Mesenchymal stem cell (in vitro differentiated cells and primary cell): ENCODE results near the gene KDM5A.

Experiments used
- DNase-seq: peaks from one replicate; pipeline ENCODE4 v3.0.0-alpha.2; 2013
- H2AFZ ChIP-seq: one replicate; pipeline ENCODE4 v1.6.1; 2013; ENCODE audit warnings: low read depth, mild to moderate bottlenecking, control low read depth, inconsistent platforms, low read length, moderate library complexity
- H2AK5ac ChIP-seq: 2 replicates; pipeline ENCODE4 v1.6.1; 2013; ENCODE audit warnings: low read length, moderate library complexity, mild to moderate bottlenecking, inconsistent platforms; ENCODE audit not compliant: severe bottlenecking
- H2BK120ac ChIP-seq: one replicate; pipeline ENCODE4 v1.6.1; 2013; ENCODE audit warnings: low read depth, mild to moderate bottlenecking, inconsistent platforms, low read length, moderate library complexity
- H2BK12ac ChIP-seq, 2 experiments: one replicate each; pipeline ENCODE4 v1.6.1; 2013; ENCODE audit warnings: inconsistent platforms in 2 of 2, low read length in 2 of 2, mild to moderate bottlenecking in 2 of 2, moderate library complexity in 2 of 2, control low read depth in 1 of 2
- H2BK15ac ChIP-seq: one replicate; pipeline ENCODE4 v1.6.1; 2013; ENCODE audit warnings: mild to moderate bottlenecking, low read depth, inconsistent platforms; ENCODE audit not compliant: poor library complexity, severe bottlenecking
- H2BK5ac ChIP-seq: 2 replicates; pipeline ENCODE4 v1.6.1; 2013; ENCODE audit warnings: low read depth, mild to moderate bottlenecking, low read length, control low read depth, inconsistent platforms; ENCODE audit not compliant: poor library complexity, severe bottlenecking
- H3K14ac ChIP-seq, 2 experiments: one replicate each; pipeline ENCODE4 v1.6.1; 2013; ENCODE audit warnings: inconsistent platforms in 2 of 2, low read length in 2 of 2, control low read depth in 1 of 2, mild to moderate bottlenecking in 1 of 2, moderate library complexity in 1 of 2
- H3K18ac ChIP-seq, 2 experiments: one replicate each; pipeline ENCODE4 v1.6.1; 2013; ENCODE audit warnings: inconsistent platforms in 2 of 2, low read length in 2 of 2, control low read depth in 1 of 2, low read depth in 1 of 2, mild to moderate bottlenecking in 1 of 2
- H3K23ac ChIP-seq, 2 experiments: one replicate each; pipeline ENCODE4 v1.6.1; 2013; ENCODE audit warnings: inconsistent platforms in 2 of 2, low read length in 2 of 2, mild to moderate bottlenecking in 2 of 2, moderate library complexity in 2 of 2, control low read depth in 1 of 2
- H3K27ac ChIP-seq: 2 replicates; pipeline ENCODE4 v1.5.1; 2013; ENCODE audit warnings: mild to moderate bottlenecking, moderate library complexity, low read length, control low read depth, inconsistent platforms; ENCODE audit not compliant: poor library complexity, severe bottlenecking
- H3K27me3 ChIP-seq, 2 experiments: 2 replicates each; pipeline versions ENCODE4 v1.6.1 to v1.7.0; 2013; ENCODE audit warnings: low read length in 2 of 2, mild to moderate bottlenecking in 2 of 2, moderate library complexity in 2 of 2, control low read depth in 1 of 2, inconsistent platforms in 1 of 2; ENCODE audit not compliant: control insufficient read depth in 1 of 2, insufficient read depth in 1 of 2
- H3K36me3 ChIP-seq, 2 experiments: 2 replicates each; pipeline versions ENCODE4 v1.6.1 to v1.7.0; 2013; ENCODE audit warnings: low read length in 2 of 2, control low read depth in 1 of 2, inconsistent platforms in 1 of 2, low read depth in 1 of 2, mild to moderate bottlenecking in 1 of 2; ENCODE audit not compliant: insufficient read depth in 2 of 2, control insufficient read depth in 1 of 2
- H3K4ac ChIP-seq, 2 experiments: one replicate each; pipeline ENCODE4 v1.6.1; 2013; ENCODE audit warnings: inconsistent platforms in 2 of 2, low read length in 2 of 2, mild to moderate bottlenecking in 2 of 2, moderate library complexity in 2 of 2, control low read depth in 1 of 2, low read depth in 1 of 2
- H3K4me1 ChIP-seq: 2 replicates; pipeline ENCODE4 v1.6.1; 2013; ENCODE audit warnings: low read depth, low read length, control low read depth; ENCODE audit not compliant: control insufficient read depth, insufficient read depth
- H3K4me2 ChIP-seq: 2 replicates; pipeline ENCODE4 v1.6.1; 2013; ENCODE audit warnings: low read length, mild to moderate bottlenecking, inconsistent platforms; ENCODE audit not compliant: poor library complexity, severe bottlenecking
- H3K4me3 ChIP-seq, 2 experiments: 2 replicates each; pipeline versions ENCODE4 v1.5.1 to v1.7.0; 2013; ENCODE audit warnings: low read length in 2 of 2, mild to moderate bottlenecking in 2 of 2, control low read depth in 1 of 2, low read depth in 1 of 2; ENCODE audit not compliant: insufficient read depth in 1 of 2
- H3K79me1 ChIP-seq: replicated peaks from 2 replicates; pipeline ENCODE4 v1.6.1; 2013; ENCODE audit warnings: mild to moderate bottlenecking, control low read depth, low read length, inconsistent platforms; ENCODE audit not compliant: poor library complexity, severe bottlenecking
- H3K9ac ChIP-seq: 2 replicates; pipeline ENCODE4 v1.7.0; 2013; ENCODE audit warnings: mild to moderate bottlenecking, low read length, moderate library complexity
- H3K9me3 ChIP-seq: 2 replicates; pipeline ENCODE4 v1.7.0; 2013; ENCODE audit warnings: mild to moderate bottlenecking, low read length; ENCODE audit not compliant: control insufficient read depth
- H4K8ac ChIP-seq: one replicate; pipeline ENCODE4 v1.6.1; 2013; ENCODE audit warnings: inconsistent platforms, mild to moderate bottlenecking, low read length, moderate library complexity
- H4K91ac ChIP-seq: one replicate; pipeline ENCODE4 v1.6.1; 2013; ENCODE audit warnings: mild to moderate bottlenecking, low read length, inconsistent platforms
- WGBS: methylation state at CpG from one replicate; pipeline ENCODE4 v1.1.7; 2013; ENCODE audit warnings: mixed read lengths; 5-methylcytosine and 5-hydroxymethylcytosine counted together

The KDM5A gene

DNA sequence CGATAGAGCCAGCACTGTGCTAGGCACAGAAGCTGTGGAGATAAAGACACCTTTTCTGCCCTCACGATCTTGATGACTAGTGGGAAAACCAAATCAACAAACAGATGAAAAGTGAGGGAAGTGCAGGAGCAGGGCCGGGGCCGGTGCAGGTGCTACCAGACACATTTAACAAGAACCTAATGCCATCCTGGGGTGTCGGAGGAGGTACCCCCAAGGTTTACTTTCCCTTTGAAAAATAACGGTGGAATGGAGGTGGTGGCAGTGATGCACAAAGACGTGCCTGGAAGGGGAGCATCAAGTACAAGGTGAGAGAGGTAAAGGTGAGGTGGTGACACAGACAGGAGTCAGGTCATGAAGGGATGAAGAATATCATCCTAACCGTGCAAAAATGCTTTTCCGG is 148.6 kb downstream of the KDM5A start:
- H3K4me2 ChIP-seq, result no peak overlapping the region
- no peaks in the 10 kb centered on the region for H3K79me1 ChIP-seq
- H2BK12ac ChIP-seq, result no peak overlapping the region
- H3K27me3 ChIP-seq, result peaks cover 0 to 11% of the 10 kb centered on the region in 2 experiments
- no peak overlapping the region for H4K8ac ChIP-seq
- no peak overlapping the region for H3K27ac ChIP-seq
- peaks cover 16% of the 10 kb centered on the region for H3K9me3 ChIP-seq
- H3K4me1 ChIP-seq, result no peaks in the 10 kb centered on the region
- DNase-seq, result no peak
- WGBS, result 89% methylated on average over 9 of the region's 9 CpGs
- no peak overlapping the region for H3K23ac ChIP-seq
- no peak overlapping the region for H3K4me3 ChIP-seq
- no peak overlapping the region for H3K9ac ChIP-seq
- no peak overlapping the region for H2BK15ac ChIP-seq
- no peak overlapping the region for H3K18ac ChIP-seq
- no peak overlapping the region for H2BK120ac ChIP-seq
- H2AK5ac ChIP-seq, result no peak overlapping the region
- no peak overlapping the region for H4K91ac ChIP-seq
- no peak overlapping the region for H2AFZ ChIP-seq
- no peaks in the 10 kb centered on the region for H3K36me3 ChIP-seq
- H2BK5ac ChIP-seq, result no peak overlapping the region
- H3K14ac ChIP-seq, result no peak overlapping the region
- H3K4ac ChIP-seq, result no peak overlapping the region

DNA sequence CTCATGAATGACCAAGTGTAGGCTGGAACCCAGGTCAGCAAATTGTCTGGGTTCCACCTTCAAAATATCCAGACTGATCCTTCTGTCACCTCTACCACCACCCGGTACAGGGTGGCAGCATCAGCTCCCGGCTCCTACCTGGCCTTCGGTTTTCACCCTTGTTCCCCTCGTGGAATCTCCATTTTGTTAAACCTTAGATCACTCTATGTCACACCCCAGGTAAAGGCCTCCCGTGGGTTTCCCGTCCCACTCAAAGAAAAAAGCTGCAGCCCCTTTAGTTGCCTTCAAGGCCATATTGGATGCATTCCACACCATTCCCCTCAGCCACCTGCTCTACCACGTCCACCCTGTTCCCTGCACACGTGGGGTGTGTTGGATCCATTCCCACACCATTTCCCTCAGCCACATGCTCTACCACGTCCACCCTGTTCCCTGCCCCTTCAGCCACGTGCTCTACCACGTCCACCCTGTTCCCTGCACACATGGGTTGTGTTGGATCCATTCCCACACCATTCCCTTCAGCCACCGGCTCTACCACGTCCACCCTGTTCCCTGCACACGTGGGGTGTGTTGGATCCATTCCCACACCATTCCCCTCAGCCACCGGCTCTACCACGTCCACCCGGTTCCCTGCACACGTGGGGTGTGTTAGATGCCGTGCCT is 150.3 kb downstream of the KDM5A start:
- Histone ChIP-seq H3K36me3 (no peaks in the 10 kb centered on the region), H2BK15ac (no peak overlapping the region), H2BK120ac (no peak overlapping the region), H3K9ac (no peak overlapping the region), H3K4me3 (no peak overlapping the region), H3K79me1 (no peaks in the 10 kb centered on the region), H3K4me1 (no peaks in the 10 kb centered on the region), H2AFZ (no peak overlapping the region), H3K18ac (no peak overlapping the region), H3K27me3 (peaks cover 0 to 7% of the 10 kb centered on the region in 2 experiments), H4K8ac (no peak overlapping the region), H2BK12ac (no peak overlapping the region), H3K27ac (no peak overlapping the region), H3K23ac (no peak overlapping the region), H3K4ac (no peak overlapping the region), H2BK5ac (no peak overlapping the region), H3K4me2 (no peak overlapping the region), H4K91ac (no peak overlapping the region), H3K14ac (no peak overlapping the region), H2AK5ac (no peak overlapping the region), H3K9me3 (peaks cover 16% of the 10 kb centered on the region)
- 62% methylated on average over 19 of the region's 19 CpGs for WGBS
- no peak for DNase-seq

DNA sequence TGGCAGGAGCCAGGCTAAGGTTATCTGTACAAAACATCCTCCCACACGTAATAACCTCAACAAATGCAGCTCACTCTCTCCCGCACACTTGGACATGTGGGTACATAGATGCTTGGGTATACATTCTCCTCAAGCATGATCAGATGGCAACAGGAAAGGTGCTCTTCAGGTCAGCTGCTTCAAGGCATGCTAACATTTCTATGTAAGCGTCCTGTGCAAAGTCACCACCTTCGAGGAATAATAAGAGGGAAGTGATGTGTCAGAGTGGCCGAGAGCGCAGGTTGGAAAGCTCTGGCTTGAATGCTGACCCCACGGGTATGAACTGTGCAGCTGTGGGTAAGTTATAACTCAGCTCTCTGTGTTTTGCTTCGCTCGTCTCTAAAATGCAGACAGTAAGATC is 151.0 kb downstream of the KDM5A start:
- Histone ChIP-seq H3K9ac (no peak overlapping the region), H3K27ac (no peak overlapping the region), H4K91ac (no peak overlapping the region), H2BK15ac (no peak overlapping the region), H3K79me1 (no peaks in the 10 kb centered on the region), H4K8ac (no peak overlapping the region), H3K18ac (no peak overlapping the region), H2BK12ac (no peak overlapping the region), H2AFZ (no peak overlapping the region), H3K4ac (no peak overlapping the region), H3K9me3 (peaks cover 13% of the 10 kb centered on the region), H3K4me3 (no peak overlapping the region), H3K23ac (no peak overlapping the region), H2AK5ac (no peak overlapping the region), H2BK120ac (no peak overlapping the region), H3K4me1 (no peaks in the 10 kb centered on the region), H3K27me3 (peaks cover 4 to 8% of the 10 kb centered on the region in 2 experiments), H3K14ac (no peak overlapping the region), H3K36me3 (no peaks in the 10 kb centered on the region), H3K4me2 (no peak overlapping the region), H2BK5ac (no peak overlapping the region)
- DNase-seq, result no peak
- WGBS, result 91% methylated on average over 8 of the region's 9 CpGs

DNA sequence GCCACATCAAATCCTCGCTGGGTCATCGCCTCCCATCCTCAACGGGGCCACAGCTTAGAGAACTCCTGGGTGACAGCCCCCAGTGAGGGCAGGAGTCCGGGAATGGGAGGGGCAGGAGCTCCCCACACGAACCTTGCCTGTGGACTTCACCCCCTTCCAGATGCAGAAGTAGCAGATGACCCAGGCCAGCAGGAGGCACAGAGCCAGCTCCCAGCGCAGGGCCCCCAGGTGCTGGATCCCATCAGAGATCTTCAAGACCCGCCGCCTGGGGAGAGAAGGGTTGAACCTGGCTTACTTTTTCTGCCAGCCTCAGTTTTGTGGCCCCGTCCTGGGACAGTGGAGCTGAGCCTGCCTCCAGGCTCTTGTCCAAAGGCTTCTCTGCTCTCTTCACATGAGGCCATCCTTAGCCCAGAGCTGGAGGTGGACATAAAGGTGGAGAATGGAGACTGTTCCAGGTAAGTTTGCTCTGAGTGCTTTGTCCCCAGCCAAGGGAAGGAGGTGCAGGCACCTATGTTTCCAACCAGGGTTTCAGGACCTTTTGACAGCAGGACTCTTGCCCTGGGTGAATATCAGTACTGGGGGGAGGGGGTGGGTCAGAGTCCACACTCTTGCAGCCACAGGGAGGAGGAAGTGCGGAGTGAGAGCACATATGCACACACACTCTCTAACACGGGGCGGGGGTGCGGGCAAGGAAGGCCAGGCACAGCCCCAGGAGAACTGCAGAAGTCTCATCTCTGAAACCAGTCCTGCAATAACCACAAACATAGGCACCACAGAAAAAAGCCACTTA is 151.9 kb downstream of the KDM5A start:
- H2BK12ac ChIP-seq, result no peak overlapping the region
- WGBS, result 85% methylated on average over 12 of the region's 13 CpGs

More for the DNA sequence above, 151.9 kb downstream of the KDM5A start:
- Histone ChIP-seq H2AK5ac (no peak overlapping the region), H3K9me3 (peaks cover 13% of the 10 kb centered on the region), H3K79me1 (no peaks in the 10 kb centered on the region), H2BK120ac (no peak overlapping the region), H3K14ac (no peak overlapping the region), H3K18ac (no peak overlapping the region), H3K27me3 (peaks cover 8 to 16% of the 10 kb centered on the region in 2 experiments), H4K91ac (no peak overlapping the region), H3K4me1 (no peaks in the 10 kb centered on the region), H3K23ac (no peak overlapping the region), H2BK5ac (no peak overlapping the region), H2BK15ac (no peak overlapping the region), H3K4me3 (no peak overlapping the region), H3K4me2 (no peak overlapping the region), H3K27ac (no peak overlapping the region), H3K36me3 (no peaks in the 10 kb centered on the region), H3K9ac (no peak overlapping the region), H2AFZ (no peak overlapping the region), H3K4ac (no peak overlapping the region), H4K8ac (no peak overlapping the region)
- no peak for DNase-seq
